Activated CD4-positive, alpha-beta T cell treated with anti-CD3 and anti-CD28 coated beads, Interleukin-2, amount 50 U/mL, for 16 hours (primary cell): Measurements from ENCODE around the gene C1orf226.
"Not testable (repeated sequence)": the region's sequence is repeated elsewhere in the genome, so short reads cannot be mapped to it uniquely, and the experiment has no call there.

ENCODE experiments used
- DNase-seq: peaks from one replicate; pipeline ENCODE4 v3.0.0-alpha.2; 2020

C1orf226 gene

DNA sequence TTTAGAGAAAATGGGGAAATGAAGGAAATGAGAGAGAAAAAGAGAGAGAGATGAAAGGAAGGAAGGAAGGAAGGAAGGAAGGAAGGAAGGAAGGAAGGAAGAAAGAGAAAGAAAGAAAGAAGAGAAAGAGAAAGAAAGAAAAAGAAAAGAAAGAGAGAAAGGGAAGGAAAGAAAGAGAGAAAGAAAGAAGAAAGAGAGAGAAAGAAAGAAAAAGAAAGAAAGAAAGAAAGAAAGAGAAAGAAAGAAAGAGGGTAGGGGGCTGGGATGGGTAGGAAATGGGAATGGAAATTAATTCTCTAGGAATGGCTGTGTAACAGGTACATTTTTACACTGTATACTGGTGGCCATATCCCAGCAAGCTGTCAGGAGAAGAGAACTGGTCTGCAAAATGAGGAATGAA, 34.7 kb downstream of the C1orf226 start:
- no peak for DNase-seq

DNA sequence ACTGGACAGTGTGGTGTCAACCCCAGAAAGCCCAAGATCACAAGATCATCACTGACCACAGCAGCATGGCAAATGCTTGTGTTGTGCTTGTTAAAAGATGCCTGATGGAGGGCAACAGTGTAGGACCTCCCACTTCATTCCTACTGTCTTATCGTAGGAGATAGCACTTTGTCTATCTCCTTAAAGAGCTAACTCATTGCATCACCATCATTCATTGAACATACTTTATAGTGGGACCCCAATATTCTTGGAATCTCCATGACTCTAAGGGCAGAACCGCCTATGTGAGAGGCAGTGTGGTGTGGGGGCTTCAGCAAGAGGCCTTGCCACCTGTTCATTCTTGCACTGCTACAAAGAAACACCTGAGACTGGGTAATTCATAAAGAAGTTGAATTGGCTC, 35.4 kb downstream of the C1orf226 start:
- DNase-seq: no peak

DNA sequence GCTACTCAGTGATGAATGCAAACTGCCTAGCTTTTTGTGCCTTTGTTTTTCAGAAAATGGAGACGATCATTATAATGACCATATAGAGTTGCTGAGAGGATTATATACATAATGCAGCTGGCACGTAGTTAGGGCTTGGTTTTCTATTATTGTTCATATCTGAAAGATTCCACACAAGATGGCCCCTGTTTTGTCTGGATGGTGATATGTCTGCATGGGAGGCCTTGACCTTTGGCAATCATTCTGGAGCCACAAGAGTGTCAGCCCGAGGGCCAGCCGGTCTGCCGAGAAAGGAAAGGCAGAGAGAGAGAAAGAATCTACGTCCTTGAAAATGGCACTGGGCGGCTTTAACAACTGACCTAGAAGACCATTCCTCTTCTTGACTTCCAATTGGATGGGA, 36.1 kb downstream of the C1orf226 start:
- no peak for DNase-seq

DNA sequence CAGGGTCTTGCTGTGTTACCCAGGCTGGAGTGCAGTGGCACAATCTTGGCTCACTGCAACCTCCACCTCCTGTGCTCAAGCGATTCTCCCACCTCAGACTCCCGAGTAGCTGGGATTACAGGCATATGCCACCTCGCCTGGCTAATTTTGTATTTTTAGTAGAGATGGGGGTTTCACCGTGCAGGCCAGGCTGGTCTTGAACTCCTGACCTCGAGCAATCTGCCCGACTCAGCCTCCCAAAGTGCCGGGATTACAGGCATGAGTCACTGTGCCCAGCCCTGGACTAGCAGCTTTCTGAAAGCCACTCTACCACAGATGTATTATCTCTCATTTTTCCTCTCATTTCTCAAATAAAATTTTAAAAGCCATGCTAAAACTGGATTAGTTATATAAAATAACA, 37.1 kb downstream of the C1orf226 start:
- DNase-seq: not testable (repeated sequence)

DNA sequence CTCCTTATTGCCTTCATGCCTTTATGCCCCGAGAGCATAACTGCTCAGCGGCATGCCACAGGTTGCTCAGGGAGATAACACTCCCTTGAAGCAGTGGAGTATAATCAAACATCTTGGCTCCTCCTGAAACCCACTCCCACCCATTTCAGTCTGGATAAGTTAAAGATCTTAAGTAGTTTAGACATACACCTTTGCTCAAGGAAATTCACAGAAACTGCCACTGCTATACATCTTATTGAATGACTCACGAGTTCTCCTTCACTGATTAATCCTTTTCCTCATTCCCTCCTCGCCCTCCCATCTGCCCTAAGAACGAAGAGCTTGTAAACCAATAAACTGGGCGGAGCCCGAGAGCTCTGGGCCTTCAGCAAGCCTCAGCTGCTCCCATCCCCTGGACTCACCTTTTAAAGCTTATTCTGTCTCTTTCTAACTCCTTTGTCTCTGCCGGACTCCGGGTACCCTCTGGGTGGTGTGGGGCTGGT, 38.0 kb downstream of the C1orf226 start:
- not testable (repeated sequence) for DNase-seq

DNA sequence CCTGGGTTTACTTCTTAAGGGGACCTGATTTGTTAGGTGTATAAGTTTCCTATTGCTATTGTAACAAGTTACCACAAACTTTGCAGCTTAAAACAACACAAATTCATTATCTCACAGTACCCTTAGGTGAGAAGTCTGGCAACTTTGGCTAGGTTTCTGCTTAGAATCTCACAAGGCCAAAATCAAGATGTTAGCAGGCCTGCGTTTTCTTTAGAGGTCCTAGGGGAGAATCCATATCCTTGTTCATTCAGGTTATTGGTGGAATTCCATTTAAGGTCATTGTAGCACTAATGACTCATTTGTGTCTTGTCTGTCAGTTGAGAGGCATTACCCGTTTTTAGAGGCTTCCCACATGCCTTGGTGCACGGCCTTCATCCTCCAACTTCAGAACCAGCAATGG, 38.6 kb downstream of the C1orf226 start:
- DNase-seq: no peak

DNA sequence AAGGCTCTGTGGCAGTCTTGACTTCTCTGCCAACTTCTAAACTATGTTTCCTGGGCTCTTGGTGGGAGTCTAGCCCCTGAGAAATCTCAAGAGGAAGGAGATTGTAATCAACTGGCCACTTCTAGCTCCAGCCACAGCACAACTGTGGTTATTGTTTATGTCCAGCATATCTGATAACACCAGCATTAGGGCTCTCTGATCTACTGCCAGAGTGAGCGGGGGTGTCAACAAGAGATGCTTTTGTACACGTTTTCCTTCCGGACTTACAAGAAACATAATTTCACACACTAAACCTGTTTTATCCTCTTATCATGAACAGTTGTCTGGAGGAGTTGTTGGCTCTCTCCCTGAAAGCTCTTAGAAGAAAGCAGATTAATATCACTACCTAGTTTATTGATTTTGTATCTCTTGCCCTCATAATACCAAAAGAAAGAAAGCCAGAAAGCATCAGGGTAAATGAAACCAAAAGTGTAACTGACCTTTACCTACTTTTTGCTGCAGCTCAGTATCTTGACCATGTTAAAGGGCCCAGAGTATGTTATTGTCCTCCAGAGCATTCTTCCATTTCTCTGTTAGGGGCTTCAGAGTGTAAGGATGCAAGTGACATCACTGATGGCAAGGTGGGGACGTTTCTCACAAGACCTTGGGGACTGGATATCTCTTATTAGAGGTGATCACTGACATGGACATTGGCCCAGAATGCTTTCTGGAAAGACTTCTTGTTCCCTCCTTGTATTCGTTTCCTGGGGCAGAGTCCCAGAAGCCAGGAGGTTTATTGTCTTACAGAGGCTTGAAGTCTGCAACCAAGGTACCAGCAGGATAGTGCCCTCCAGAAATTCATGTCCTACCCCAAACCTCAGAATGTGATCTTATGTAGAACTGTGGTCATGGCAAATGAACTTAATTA, 40.0 kb downstream of the C1orf226 start:
- no peak for DNase-seq

DNA sequence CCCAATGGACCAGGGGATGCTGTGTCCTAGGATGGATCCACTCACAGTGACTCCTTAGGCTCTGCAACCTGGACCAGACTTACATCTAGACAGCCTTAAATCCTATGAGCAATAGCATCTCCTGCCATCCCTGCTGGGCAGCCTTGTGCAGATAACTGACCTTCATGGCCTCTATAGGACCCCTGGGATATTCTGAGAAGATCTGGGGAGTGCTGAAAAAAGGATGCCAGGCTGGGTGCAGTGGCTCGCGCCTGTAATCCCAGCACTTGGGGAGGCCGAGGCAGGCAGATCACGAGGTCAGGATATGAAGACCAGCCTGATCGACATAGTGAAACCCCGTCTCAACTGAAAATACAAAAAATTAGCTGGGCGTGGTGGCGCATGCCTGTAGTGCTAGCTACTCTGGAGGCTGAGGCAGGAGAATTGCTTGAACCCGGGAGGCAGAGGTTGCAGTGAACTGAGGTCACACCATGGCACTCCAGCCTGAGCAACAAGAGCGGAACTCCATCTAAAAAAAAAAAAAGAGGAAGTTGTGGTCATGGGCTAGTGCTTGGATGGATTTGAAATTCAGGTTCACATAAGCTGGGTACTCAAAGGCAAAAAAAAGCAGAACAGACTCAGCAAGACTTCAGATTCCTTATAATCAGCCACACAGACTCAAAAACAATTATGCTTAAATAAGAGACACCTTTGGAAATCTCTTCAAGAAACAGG, 41.3 kb downstream of the C1orf226 start:
- no peak for DNase-seq

DNA sequence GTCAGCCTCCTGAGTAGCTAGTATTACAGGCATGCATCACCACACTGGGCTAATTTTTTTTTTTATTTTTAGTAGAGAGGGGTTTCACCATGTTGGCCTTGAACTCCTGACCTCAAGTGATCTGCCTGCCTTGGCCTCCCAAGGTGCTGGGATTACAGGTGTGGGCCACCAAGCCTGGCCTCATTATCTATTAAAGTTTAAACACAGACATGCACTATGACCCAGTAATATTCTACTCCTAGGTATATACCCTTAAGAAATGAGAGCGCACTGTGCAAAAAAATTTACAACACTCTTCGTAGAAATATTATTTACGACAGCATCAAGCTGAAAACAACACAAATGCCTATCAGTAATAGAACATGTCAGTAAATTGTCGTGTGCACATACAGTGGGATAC, 49.1 kb downstream of the C1orf226 start:
- DNase-seq: no peak

DNA sequence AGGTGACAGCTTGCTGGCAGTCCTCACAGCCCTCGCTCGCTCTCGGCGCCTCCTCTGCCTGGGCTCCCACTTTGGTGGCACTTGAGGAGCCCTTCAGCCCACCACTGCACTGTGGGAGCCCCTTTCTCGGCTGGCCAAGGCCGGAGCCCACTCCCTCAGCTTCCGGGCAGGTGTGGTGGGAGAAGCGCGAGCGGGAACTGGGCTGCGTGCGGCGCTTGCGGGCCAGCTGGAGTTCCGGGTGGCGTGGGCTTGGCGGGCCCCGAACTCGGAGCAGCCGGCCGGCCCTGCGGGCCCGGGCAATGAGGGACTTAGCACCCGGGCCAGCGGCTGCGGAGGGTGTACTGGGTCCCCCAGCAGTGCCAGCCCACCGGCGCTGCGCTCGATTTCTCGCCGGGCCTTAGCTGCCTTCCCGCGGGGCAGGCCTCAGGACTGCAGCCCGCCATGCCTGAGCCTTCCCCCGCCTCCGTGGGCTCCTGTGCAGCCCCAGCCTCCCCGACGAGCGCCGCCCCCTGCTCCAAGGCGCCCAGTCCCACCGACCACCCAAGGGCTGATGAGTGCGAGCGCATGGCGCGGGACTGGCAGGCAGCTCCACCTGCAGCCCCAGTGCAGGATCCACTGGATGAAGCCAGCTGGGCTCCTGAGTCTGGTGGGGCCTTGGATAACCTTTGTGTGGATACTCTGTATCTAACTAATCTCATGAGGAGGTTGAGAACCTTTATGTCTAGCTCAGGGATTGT, 51.6 kb downstream of the C1orf226 start:
- DNase-seq: not testable (repeated sequence)
